Suprapubic skin (tissue), 4 donors: ENCODE results near the gene MEX3A. TPM values are rescaled to one million over a fixed set of nuclear protein-coding genes. Genes with fewer than 3 reads are reported as not detected.

Source experiments
- DNase-seq, 2 donors: peaks; one replicate each; pipeline ENCODE4 v3.0.0-alpha.2; 2019; ENCODE audit warnings: low spot score in 2 of 2
- H3K27ac ChIP-seq: fragments of 200-600 bp; sonication (generic); one replicate; pipeline ENCODE4 v1.5.1; 2019
- H3K27me3 ChIP-seq: fragments of 200-600 bp; sonication (generic); one replicate; pipeline ENCODE4 v1.5.1; 2019
- H3K36me3 ChIP-seq: fragments of 200-600 bp; sonication (generic); one replicate; pipeline ENCODE4 v1.5.1; 2019
- H3K4me1 ChIP-seq: fragments of 200-600 bp; sonication (generic); one replicate; pipeline ENCODE4 v1.5.1; 2019
- H3K4me3 ChIP-seq: fragments of 200-600 bp; sonication (generic); one replicate; pipeline ENCODE4 v1.5.1; 2019; ENCODE audit warnings: mild to moderate bottlenecking
- H3K9me3 ChIP-seq: fragments of 200-600 bp; sonication (generic); one replicate; pipeline ENCODE4 v1.5.1; 2019
- EP300 ChIP-seq: sonication (generic); formaldehyde crosslinking; IDR thresholded peaks from one replicate; pipeline ENCODE4 v1.6.1; 2017; ENCODE audit warnings: antibody characterized with exemption
- POLR2A ChIP-seq, 2 donors: fragments of 450-650 bp; IDR thresholded peaks; one replicate each; pipeline ENCODE4 v1.6.1; 2017; ENCODE audit warnings: antibody characterized with exemption in 2 of 2, mild to moderate bottlenecking in 2 of 2, moderate library complexity in 2 of 2
- POLR2AphosphoS5 ChIP-seq, 3 donors: sonication (generic); formaldehyde crosslinking; IDR thresholded peaks; one replicate each; pipeline ENCODE4 v1.6.1; 2017; ENCODE audit warnings: antibody characterized with exemption in 3 of 3
- WGBS: methylation state at CpG from one replicate; pipeline ENCODE4 v1.1.5; 2018; 5-methylcytosine and 5-hydroxymethylcytosine counted together
- total RNA-seq, 4 donors: library from RNA; depleted of rRNA; stranded (reverse); fragments of >200 nt; gene quantifications; one replicate each; pipeline ENCODE4 v1.1.0, GENCODE V29; 2016
- TF ChIP-seq, protein P1 (sequence below), 2 donors: fragments of 200-600 bp in 1 of 2; fragments of 450-650 bp in 1 of 2; sonication (generic) in 1 of 2; IDR thresholded peaks; one replicate each; pipeline ENCODE4 v1.5.1; 2016 to 2019; ENCODE audit warnings: antibody characterized with exemption in 2 of 2, mild to moderate bottlenecking in 1 of 2, moderate library complexity in 1 of 2

MEX3A gene
- total RNA-seq, 4 donors from 2014 or later: 0.42 to 2.7 (median 1.0) TPM

GRCh38 chr1:156096640-156097391 is 14.6 kb upstream of the MEX3A start:
- peak overlapping the region; percentile 93 for H3K27ac ChIP-seq
- H3K36me3 ChIP-seq: no peaks in the 10 kb centered on the region
- no peak overlapping the region for H3K4me3 ChIP-seq
- no peak for TF ChIP-seq EP300
- TF ChIP-seq POLR2A (IDR thresholded peaks at IDR 0.05): peak in 1 of 2 donors; percentile 36
- TF ChIP-seq POLR2AphosphoS5 (IDR thresholded peaks at IDR 0.05): peak in 2 of 3 donors; percentile 82 to 88
- TF ChIP-seq, protein P1, sequence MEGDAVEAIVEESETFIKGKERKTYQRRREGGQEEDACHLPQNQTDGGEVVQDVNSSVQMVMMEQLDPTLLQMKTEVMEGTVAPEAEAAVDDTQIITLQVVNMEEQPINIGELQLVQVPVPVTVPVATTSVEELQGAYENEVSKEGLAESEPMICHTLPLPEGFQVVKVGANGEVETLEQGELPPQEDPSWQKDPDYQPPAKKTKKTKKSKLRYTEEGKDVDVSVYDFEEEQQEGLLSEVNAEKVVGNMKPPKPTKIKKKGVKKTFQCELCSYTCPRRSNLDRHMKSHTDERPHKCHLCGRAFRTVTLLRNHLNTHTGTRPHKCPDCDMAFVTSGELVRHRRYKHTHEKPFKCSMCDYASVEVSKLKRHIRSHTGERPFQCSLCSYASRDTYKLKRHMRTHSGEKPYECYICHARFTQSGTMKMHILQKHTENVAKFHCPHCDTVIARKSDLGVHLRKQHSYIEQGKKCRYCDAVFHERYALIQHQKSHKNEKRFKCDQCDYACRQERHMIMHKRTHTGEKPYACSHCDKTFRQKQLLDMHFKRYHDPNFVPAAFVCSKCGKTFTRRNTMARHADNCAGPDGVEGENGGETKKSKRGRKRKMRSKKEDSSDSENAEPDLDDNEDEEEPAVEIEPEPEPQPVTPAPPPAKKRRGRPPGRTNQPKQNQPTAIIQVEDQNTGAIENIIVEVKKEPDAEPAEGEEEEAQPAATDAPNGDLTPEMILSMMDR (IDR thresholded peaks at IDR 0.05): peak; percentile 90 to 95
- DNase-seq: peak; percentile 94 to 96
- no peaks in the 10 kb centered on the region for H3K9me3 ChIP-seq
- H3K4me1 ChIP-seq: peaks cover 53% of the 10 kb centered on the region
- H3K27me3 ChIP-seq: no peaks in the 10 kb centered on the region
- WGBS: 16% methylated on average over 13 of the region's 14 CpGs

DNA sequence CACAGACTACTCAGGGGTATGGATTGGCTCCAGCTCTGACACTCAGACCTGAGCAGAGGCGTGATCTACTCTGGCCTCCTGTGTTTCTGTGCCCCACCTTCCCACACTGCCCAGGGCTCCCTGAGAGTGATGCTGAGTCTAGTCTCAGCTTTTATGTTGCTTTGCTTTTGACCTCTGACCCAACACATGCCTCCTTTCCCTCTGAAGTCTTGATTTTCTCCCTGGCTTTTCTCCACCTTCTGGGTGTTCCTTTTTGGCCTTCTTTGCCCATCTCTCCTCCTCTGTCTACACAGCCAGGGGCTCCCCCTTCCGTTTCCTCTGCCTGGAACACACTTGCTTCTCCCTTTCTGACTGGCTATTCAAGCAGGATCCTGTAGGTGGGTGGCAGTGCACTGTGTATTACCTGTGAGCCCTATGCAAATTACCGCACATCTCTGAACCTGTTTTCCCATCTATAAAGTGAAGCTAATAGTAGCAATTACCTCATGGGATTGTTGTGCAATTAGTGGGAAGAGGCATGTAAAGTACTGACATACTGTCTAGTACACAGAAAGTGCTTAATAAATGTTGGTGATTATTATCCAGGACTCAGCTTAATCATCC is 13.7 kb upstream of the MEX3A start:
- no peaks in the 10 kb centered on the region for H3K27me3 ChIP-seq
- no peaks in the 10 kb centered on the region for H3K36me3 ChIP-seq
- no peaks in the 10 kb centered on the region for H3K9me3 ChIP-seq
- H3K4me1 ChIP-seq: peaks cover 46% of the 10 kb centered on the region
- TF ChIP-seq POLR2A (IDR thresholded peaks at IDR 0.05) (no peak), POLR2AphosphoS5 (IDR thresholded peaks at IDR 0.05) (no peak), EP300 (no peak)
- TF ChIP-seq, protein P1 (IDR thresholded peaks at IDR 0.05): no peak
- H3K27ac ChIP-seq: peak overlapping the region; percentile 93
- no peak for DNase-seq
- 34% methylated on average over 3 of the region's 3 CpGs for WGBS
- no peak overlapping the region for H3K4me3 ChIP-seq

- no peak overlapping the region for H3K27ac ChIP-seq
- WGBS: 82% methylated on average over 2 of the region's 2 CpGs
- no peaks in the 10 kb centered on the region for H3K27me3 ChIP-seq
- no peak overlapping the region for H3K4me3 ChIP-seq
- DNase-seq: no peak
- no peaks in the 10 kb centered on the region for H3K9me3 ChIP-seq
- no peaks in the 10 kb centered on the region for H3K36me3 ChIP-seq
- peaks cover 20% of the 10 kb centered on the region for H3K4me1 ChIP-seq
- TF ChIP-seq, protein P1 (IDR thresholded peaks at IDR 0.05): no peak
- TF ChIP-seq POLR2A (IDR thresholded peaks at IDR 0.05) (no peak), POLR2AphosphoS5 (IDR thresholded peaks at IDR 0.05) (no peak), EP300 (no peak)
Observed at GRCh38 chr1:156091610-156092009, 9.3 kb upstream of the MEX3A start.

- Histone ChIP-seq H3K36me3 (no peaks in the 10 kb centered on the region), H3K4me1 (peaks cover 12% of the 10 kb centered on the region), H3K9me3 (no peaks in the 10 kb centered on the region), H3K27ac (no peak overlapping the region), H3K4me3 (no peak overlapping the region), H3K27me3 (no peaks in the 10 kb centered on the region)
- 17% methylated on average over 8 of the region's 14 CpGs for WGBS
- peak; percentile 93 to 94 for DNase-seq
- no peak for TF ChIP-seq POLR2AphosphoS5 (IDR thresholded peaks at IDR 0.05)
- TF ChIP-seq, protein P1 (IDR thresholded peaks at IDR 0.05): peak; percentile 63 to 81
Observed at GRCh38 chr1:156090840-156091188, 8.5 kb upstream of the MEX3A start.

DNA sequence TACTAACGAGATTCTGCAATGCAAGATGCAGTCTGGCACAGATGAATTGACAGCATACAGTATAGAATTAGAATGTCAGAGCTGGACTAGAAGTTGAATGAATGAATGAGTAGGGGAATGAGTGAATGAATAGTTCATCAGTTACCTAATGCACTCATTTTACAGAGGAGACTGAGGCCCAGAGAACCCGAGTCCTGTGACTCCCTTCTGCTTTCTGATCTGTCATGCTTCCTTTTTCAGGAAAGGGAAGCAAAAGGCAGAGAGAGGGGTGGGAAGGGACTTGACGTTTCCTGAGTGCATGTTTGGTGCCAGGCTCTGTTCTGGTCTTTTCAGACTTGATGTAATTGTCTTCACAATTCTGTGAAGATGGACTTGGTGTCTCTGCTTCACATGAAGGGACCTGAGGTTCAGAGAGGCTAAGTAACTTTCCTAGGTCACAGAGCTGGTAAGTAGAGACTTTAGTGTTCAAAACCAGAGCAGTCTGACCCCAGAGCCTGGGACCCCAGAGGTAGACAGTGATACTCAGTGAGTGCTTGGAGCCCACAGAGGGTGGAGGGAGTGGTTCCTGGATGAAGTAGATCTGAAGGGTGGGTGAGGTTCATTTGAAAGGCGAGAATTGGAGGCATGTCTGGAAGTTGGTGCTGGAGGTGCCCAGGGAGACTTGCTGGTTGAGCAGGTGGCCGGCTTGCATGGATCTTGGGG is 8.0 kb upstream of the MEX3A start:
- Histone ChIP-seq H3K36me3 (no peaks in the 10 kb centered on the region), H3K27me3 (no peaks in the 10 kb centered on the region), H3K9me3 (no peaks in the 10 kb centered on the region), H3K4me1 (peaks cover 9% of the 10 kb centered on the region), H3K4me3 (no peak overlapping the region), H3K27ac (no peak overlapping the region)
- 42% methylated on average over 5 of the region's 5 CpGs for WGBS
- DNase-seq: no peak
- no peak for TF ChIP-seq POLR2A (IDR thresholded peaks at IDR 0.05)
- TF ChIP-seq, protein P1 (IDR thresholded peaks at IDR 0.05): no peak
- no peak for TF ChIP-seq EP300
- no peak for TF ChIP-seq POLR2AphosphoS5 (IDR thresholded peaks at IDR 0.05)
